Endothelial cell of umbilical vein (primary cell): Measurements from ENCODE around the gene SHLD2. TPM values are rescaled to one million over a fixed set of nuclear protein-coding genes. Genes with fewer than 3 reads are reported as not detected.
"Not testable (repeated sequence)": the region's sequence is repeated elsewhere in the genome, so short reads cannot be mapped to it uniquely, and the experiment has no call there.

Experiments used
- BruUV-seq: library from RNA; stranded (reverse); fragments of 400-500 nt; replicated peaks from 2 replicates; lab custom pipeline; 2021; lab: Mats Ljungman, UMichigan
- CTCF ChIA-PET: fragments of 300-600, 350-600 bp; sonication (Branson Sonifier 250); formaldehyde crosslinking; loops from one replicate; lab custom pipeline; 2021; ENCODE audit warnings: antibody characterized with exemption, inconsistent platforms; lab: Charles Lee
- POLR2A ChIA-PET: fragments of 300-600, 350-600 bp; sonication (Branson Sonifier 250); formaldehyde crosslinking; loops from one replicate; lab custom pipeline; 2021; ENCODE audit warnings: antibody characterized with exemption, inconsistent platforms; lab: Charles Lee
- DNase-seq: peaks from one replicate; pipeline ENCODE4 v3.0.0-alpha.2; 2011; ENCODE audit warnings: low read depth, low spot score
- FAIRE-seq: peaks from 2 replicates; lab custom pipeline; 2011; peaks lifted over from hg19 to GRCh38; lab: Jason Lieb, UNC
- H2AFZ ChIP-seq: 2 replicates; pipeline ENCODE4 v1.6.0; 2012; ENCODE audit warnings: low read depth, low read length, control low read depth, inconsistent platforms
- H3K27ac ChIP-seq: 2 replicates; pipeline ENCODE4 v1.5.1; 2011; ENCODE audit warnings: low read depth, mild to moderate bottlenecking, control low read depth, low read length, moderate library complexity; ENCODE audit not compliant: insufficient read depth
- H3K27me3 ChIP-seq, 2 experiments: 2 replicates each; pipeline versions ENCODE4 v1.6.0 to v1.6.1; 2011; ENCODE audit warnings: low read length in 2 of 2, mixed read lengths in 1 of 2; ENCODE audit not compliant: control insufficient read depth in 2 of 2, insufficient read depth in 2 of 2
- H3K36me3 ChIP-seq, 2 experiments: 2 replicates in 1 of 2; 3 replicates in 1 of 2; pipeline ENCODE4 v1.5.1; 2011; ENCODE audit warnings: low read length in 2 of 2, mild to moderate bottlenecking in 1 of 2, moderate library complexity in 1 of 2; ENCODE audit not compliant: control insufficient read depth in 2 of 2, insufficient read depth in 2 of 2; ENCODE audit errors: extremely low read depth in 1 of 2
- H3K4me1 ChIP-seq: 3 replicates; pipeline ENCODE4 v1.5.1; 2011; ENCODE audit warnings: mild to moderate bottlenecking, low read length; ENCODE audit not compliant: control insufficient read depth, insufficient read depth; ENCODE audit errors: extremely low read depth
- H3K4me2 ChIP-seq: 2 replicates; pipeline ENCODE4 v1.6.1; 2011; ENCODE audit warnings: low read length, control low read depth, mixed read lengths; ENCODE audit not compliant: insufficient read depth
- H3K4me3 ChIP-seq, 3 experiments: fragments of 200-600 bp in 1 of 3; sonication (generic), shearing (Covaris generic) in 1 of 3; replicated peaks in 1 of 3; 2 replicates each; pipeline ENCODE4 v1.5.1; 2011 to 2016; ENCODE audit warnings: control low read depth in 3 of 3, low read length in 3 of 3, mild to moderate bottlenecking in 2 of 3, inconsistent platforms in 1 of 3, low read depth in 1 of 3, moderate library complexity in 1 of 3; ENCODE audit not compliant: insufficient read depth in 1 of 3
- H3K79me2 ChIP-seq: 2 replicates; pipeline ENCODE4 v1.6.0; 2012; ENCODE audit warnings: low read length, inconsistent platforms; ENCODE audit not compliant: control insufficient read depth, insufficient read depth
- H3K9ac ChIP-seq: replicated peaks from 2 replicates; pipeline ENCODE3; 2011; ENCODE audit warnings: low read length, control low read depth; ENCODE audit not compliant: insufficient read depth; ENCODE audit errors: extremely low read depth
- H3K9me1 ChIP-seq: replicated peaks from 3 replicates; pipeline ENCODE4 v1.6.0; 2011; ENCODE audit warnings: mild to moderate bottlenecking, low read length; ENCODE audit not compliant: control insufficient read depth, insufficient read depth; ENCODE audit errors: extremely low read depth
- H3K9me3 ChIP-seq: replicated peaks from 2 replicates; pipeline ENCODE4 v1.5.1; 2012; ENCODE audit warnings: low read length, inconsistent platforms; ENCODE audit not compliant: control insufficient read depth, insufficient read depth
- H4K20me1 ChIP-seq: replicated peaks from 2 replicates; pipeline ENCODE3; 2011; ENCODE audit warnings: mild to moderate bottlenecking, low read length; ENCODE audit not compliant: control insufficient read depth, insufficient read depth; ENCODE audit errors: extremely low read depth
- FOS ChIP-seq: IDR thresholded peaks from 2 replicates; pipeline ENCODE4 v1.6.1; 2011; ENCODE audit warnings: mild to moderate bottlenecking, low read length, moderate library complexity, borderline replicate concordance; ENCODE audit not compliant: insufficient read depth
- JUN ChIP-seq: IDR thresholded peaks from 2 replicates; pipeline ENCODE4 v1.6.1; 2011; ENCODE audit warnings: borderline replicate concordance, low read depth; ENCODE audit not compliant: insufficient read length, insufficient read depth
- MYC ChIP-seq: IDR thresholded peaks from one replicate; pipeline ENCODE4 v1.6.1; 2011; ENCODE audit warnings: mild to moderate bottlenecking, low read depth, low read length
- POLR2A ChIP-seq: IDR thresholded peaks from 2 replicates; pipeline ENCODE4 v1.6.1; 2012; ENCODE audit warnings: low read depth, mild to moderate bottlenecking, control low read depth, low read length
- POLR2AphosphoS5 ChIP-seq: IDR thresholded peaks from 2 replicates; pipeline ENCODE4 v1.6.1; 2012; ENCODE audit warnings: low read depth, mild to moderate bottlenecking, control low read depth, low read length, moderate library complexity; ENCODE audit not compliant: insufficient read depth
- dilution Hi-C: fragments of 300-500 bp; cut with MboI; formaldehyde crosslinking; loops from one replicate; pipeline ENCODE4 v1.15.0; 2019; ENCODE audit warnings: low sequenced_read_pairs; ENCODE audit not compliant: extremely low pct_ligation_motif_present
- intact Hi-C: fragments of 100-400 bp; cut with micrococcal nuclease; formaldehyde crosslinking; loops from one replicate; pipeline ENCODE4 v1.10.0; 2022
- polyA plus RNA-seq, 4 experiments: library from polyadenylated mRNA; depleted of rRNA in 3 of 4; stranded (reverse) in 3 of 4; unstranded in 1 of 4; fragments of >200 nt; gene quantifications; 2 replicates each; pipeline versions ENCODE4 v1.2.1 to v1.2.3, GENCODE V29; 2011 to 2012; ENCODE audit warnings: missing spikeins in 1 of 4
- total RNA-seq: library from RNA; stranded (reverse); gene quantifications from 2 replicates; pipeline ENCODE4 v1.2.3, GENCODE V29; 2021

The SHLD2 gene
- total and polyA plus RNA-seq, 2 donors (not counting 3 experiments of a cell fraction or from before 2014, with no cell fraction given), result 6.1 to 22.4 TPM

- Histone ChIP-seq H3K27ac (no peak overlapping the region), H3K4me1 (no peaks in the 10 kb centered on the region), H3K9me3 (no peaks in the 10 kb centered on the region), H2AFZ (no peak overlapping the region), H4K20me1 (no peaks in the 10 kb centered on the region), H3K4me3 (no peak overlapping the region), H3K79me2 (peaks cover 3% of the 10 kb centered on the region), H3K36me3 (peaks cover 2% of the 10 kb centered on the region in 2 experiments), H3K4me2 (no peak overlapping the region), H3K27me3 (no peaks in the 10 kb centered on the region), H3K9ac (no peak overlapping the region), H3K9me1 (no peaks in the 10 kb centered on the region)
- ChIA-PET CTCF (interaction anchor here (1.3 kb wide), 1 partner anchor 18 kb away, joined by 3 read pairs; no protein-coding TSS in a partner anchor), POLR2A (no interaction called here)
- DNase-seq (no peak), FAIRE-seq (no peak)
- TF ChIP-seq MYC, result no peak
- TF ChIP-seq FOS, result no peak
- no peak for TF ChIP-seq JUN
- no peak for TF ChIP-seq POLR2A
- no peak for TF ChIP-seq POLR2AphosphoS5
- intact Hi-C loops, result no loop called here
- dilution Hi-C loops, result no loop called here
- no TSS peak for BruUV-seq
Measured at GRCh38 chr10:87072449-87072848, 22.6 kb upstream of the SHLD2 start.

DNA sequence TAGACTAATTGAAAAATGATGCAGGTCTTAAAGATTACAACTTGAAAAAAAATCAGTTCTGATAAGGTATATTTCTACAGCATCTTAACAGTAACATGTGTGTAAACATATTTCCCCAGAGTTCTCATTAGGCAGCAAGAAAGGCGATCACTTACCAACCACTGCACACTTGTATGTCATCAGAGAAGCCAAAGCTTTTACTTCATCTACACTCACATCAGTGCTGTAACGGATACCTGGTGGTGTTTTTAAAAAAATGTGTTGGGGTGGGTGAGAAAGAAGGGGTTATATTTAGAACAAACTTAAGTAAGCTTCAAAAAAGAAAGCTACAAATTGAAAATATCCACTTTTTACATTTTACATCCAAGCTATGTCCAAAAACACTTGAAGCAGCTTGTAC, 18.6 kb upstream of the SHLD2 start:
- intact Hi-C loops, H3K4me1 ChIP-seq, H3K9me3 ChIP-seq, H3K4me3 ChIP-seq, POLR2A ChIA-PET, H2AFZ ChIP-seq, H3K27ac ChIP-seq, BruUV-seq, H3K27me3 ChIP-seq, DNase-seq, H4K20me1 ChIP-seq, H3K4me2 ChIP-seq, FAIRE-seq, H3K36me3 ChIP-seq, dilution Hi-C loops, H3K9me1 ChIP-seq, CTCF ChIA-PET, H3K9ac ChIP-seq: not testable (repeated sequence)
- peaks cover 18% of the 10 kb centered on the region for H3K79me2 ChIP-seq
